ENCODE results near the gene IL19. TPM values are rescaled to one million over a fixed set of nuclear protein-coding genes. Genes with fewer than 3 reads are reported as not detected.

The IL19 gene
- total RNA-seq, 1 donor = 0.10 TPM

GRCh38 chr1:206854401-206855129 lies 84.0 kb downstream of the IL19 start:
- H3K27me3 ChIP-seq (ENCODE audit: insufficient read depth, low read length) = peaks cover 2% of the 10 kb centered on the region
- H3K4me3 ChIP-seq (ENCODE audit: low read length) = no peak overlapping the region
- H3K9me3 ChIP-seq (ENCODE audit: low read depth, low read length) = no peaks in the 10 kb centered on the region
- H3K4me1 ChIP-seq (ENCODE audit: insufficient read depth, low read length) = peaks cover 12% of the 10 kb centered on the region

DNA sequence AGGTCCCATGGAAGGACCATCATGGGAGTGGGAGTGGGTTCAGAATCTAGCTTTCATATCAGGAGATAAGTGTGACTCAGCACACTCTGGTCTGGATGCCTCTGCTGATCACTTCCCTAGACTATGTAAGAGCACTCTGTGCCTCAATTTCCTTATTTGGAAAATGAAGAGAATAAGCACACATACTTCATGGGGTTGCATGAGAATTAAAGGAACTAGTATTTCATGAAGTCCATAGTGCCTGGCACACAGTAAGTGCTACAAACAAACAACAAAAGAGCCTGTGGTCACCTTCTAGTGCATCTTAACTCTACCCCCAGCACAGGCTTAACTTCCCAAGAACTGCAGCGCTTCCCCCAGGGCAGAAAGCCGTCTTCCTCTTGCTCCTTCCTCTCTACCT lies 85.3 kb downstream of the IL19 start:
- Histone ChIP-seq H3K4me3 (ENCODE audit: low read length) (no peak overlapping the region), H3K27me3 (ENCODE audit: insufficient read depth, low read length) (peaks cover 2% of the 10 kb centered on the region), H3K9me3 (ENCODE audit: low read depth, low read length) (no peaks in the 10 kb centered on the region), H3K4me1 (ENCODE audit: insufficient read depth, low read length) (peaks cover 12% of the 10 kb centered on the region)

- H3K4me1 ChIP-seq (ENCODE audit: insufficient read depth, low read length) = peaks cover 12% of the 10 kb centered on the region
- H3K9me3 ChIP-seq (ENCODE audit: low read depth, low read length) = no peaks in the 10 kb centered on the region
- no peak overlapping the region for H3K4me3 ChIP-seq (ENCODE audit: low read length)
- no peaks in the 10 kb centered on the region for H3K27me3 ChIP-seq (ENCODE audit: insufficient read depth, low read length)
Measured at GRCh38 chr1:206856674-206857464, 86.3 kb downstream of the IL19 start.

DNA sequence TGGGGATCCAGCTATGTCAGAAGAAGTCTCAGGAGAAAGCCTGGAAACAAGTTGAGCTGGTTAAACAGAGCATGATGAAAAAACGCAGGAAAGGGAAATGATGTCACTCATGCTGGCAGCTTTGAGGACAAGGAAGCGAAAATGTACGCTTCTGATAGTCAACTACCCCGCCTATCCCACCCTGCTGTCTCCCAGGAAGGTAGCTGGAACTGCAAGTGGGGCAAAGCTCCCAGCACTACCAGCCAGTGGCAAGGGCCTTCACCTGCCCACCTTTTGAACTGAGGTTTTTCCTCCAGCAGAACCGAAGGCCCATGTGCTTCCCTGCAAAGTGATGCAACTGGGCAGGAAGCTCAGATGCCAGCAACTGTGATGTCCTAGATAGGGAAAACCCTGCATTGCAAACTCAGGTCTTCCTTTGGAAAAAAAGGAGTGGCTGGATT lies 88.5 kb downstream of the IL19 start:
- peaks cover 12% of the 10 kb centered on the region for H3K4me1 ChIP-seq (ENCODE audit: insufficient read depth, low read length)
- H3K4me3 ChIP-seq (ENCODE audit: low read length) = peak overlapping the region; percentile 8
- no peaks in the 10 kb centered on the region for H3K9me3 ChIP-seq (ENCODE audit: low read depth, low read length)
- H3K27me3 ChIP-seq (ENCODE audit: insufficient read depth, low read length) = peaks cover 3% of the 10 kb centered on the region

- H3K4me3 ChIP-seq (ENCODE audit: low read length) = no peak overlapping the region
- peaks cover 3% of the 10 kb centered on the region for H3K27me3 ChIP-seq (ENCODE audit: insufficient read depth, low read length)
- H3K9me3 ChIP-seq (ENCODE audit: low read depth, low read length) = no peaks in the 10 kb centered on the region
Measured at GRCh38 chr1:206860165-206860564, 89.6 kb downstream of the IL19 start.

DNA sequence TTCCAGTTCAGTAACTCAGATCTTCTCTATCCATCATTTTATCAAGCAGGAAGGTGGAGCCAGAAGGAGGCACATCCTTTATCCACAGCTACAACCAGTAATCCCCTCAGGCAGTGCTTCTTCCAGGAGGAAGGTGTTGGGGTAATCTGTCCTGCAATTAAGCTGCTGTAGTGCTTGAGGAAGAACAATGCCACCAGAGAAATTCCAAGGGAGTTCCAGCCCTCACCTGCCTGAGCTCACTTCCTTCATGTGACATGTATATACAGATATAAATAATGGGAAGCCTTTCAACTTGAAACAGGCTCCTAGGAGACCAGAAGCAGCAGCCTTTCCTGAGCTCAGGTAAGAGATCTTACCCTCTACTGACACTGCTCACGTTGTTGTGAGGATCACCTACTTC lies 92.7 kb downstream of the IL19 start:
- Histone ChIP-seq H3K4me1 (ENCODE audit: insufficient read depth, low read length) (peaks cover 12% of the 10 kb centered on the region), H3K27me3 (ENCODE audit: insufficient read depth, low read length) (peaks cover 3% of the 10 kb centered on the region), H3K4me3 (ENCODE audit: low read length) (no peak overlapping the region), H3K9me3 (ENCODE audit: low read depth, low read length) (no peaks in the 10 kb centered on the region)

More at GRCh38 chr1:206860165-206860564, 89.6 kb downstream of the IL19 start:
- peaks cover 12% of the 10 kb centered on the region for H3K4me1 ChIP-seq (ENCODE audit: insufficient read depth, low read length)

- H3K9me3 ChIP-seq (ENCODE audit: low read depth, low read length) = no peaks in the 10 kb centered on the region
- peaks cover 3% of the 10 kb centered on the region for H3K27me3 ChIP-seq (ENCODE audit: insufficient read depth, low read length)
- no peaks in the 10 kb centered on the region for H3K4me1 ChIP-seq (ENCODE audit: insufficient read depth, low read length)
- no peak within 1 kb of the TSS for H3K4me3 ChIP-seq (ENCODE audit: low read length)
Measured at GRCh38 chr1:206864939-206865671, 94.5 kb downstream of the IL19 start, which contains the start of gene IL20. Gene IL20 (plus strand): TSS chr1:206865623. CDS start chr1:206865853, 230 bp downstream.

- Histone ChIP-seq H3K27me3 (ENCODE audit: insufficient read depth, low read length) (peaks cover 3% of the 10 kb centered on the region), H3K4me3 (ENCODE audit: low read length) (no peak overlapping the region), H3K4me1 (ENCODE audit: insufficient read depth, low read length) (no peaks in the 10 kb centered on the region), H3K9me3 (ENCODE audit: low read depth, low read length) (no peaks in the 10 kb centered on the region)
Measured at GRCh38 chr1:206866062-206866461, 95.5 kb downstream of the IL19 start.

GRCh38 chr1:206867239-206867638 lies 96.7 kb downstream of the IL19 start:
- Histone ChIP-seq H3K27me3 (ENCODE audit: insufficient read depth, low read length) (peaks cover 3% of the 10 kb centered on the region), H3K4me1 (ENCODE audit: insufficient read depth, low read length) (no peaks in the 10 kb centered on the region), H3K9me3 (ENCODE audit: low read depth, low read length) (no peaks in the 10 kb centered on the region), H3K4me3 (ENCODE audit: low read length) (no peak overlapping the region)

DNA sequence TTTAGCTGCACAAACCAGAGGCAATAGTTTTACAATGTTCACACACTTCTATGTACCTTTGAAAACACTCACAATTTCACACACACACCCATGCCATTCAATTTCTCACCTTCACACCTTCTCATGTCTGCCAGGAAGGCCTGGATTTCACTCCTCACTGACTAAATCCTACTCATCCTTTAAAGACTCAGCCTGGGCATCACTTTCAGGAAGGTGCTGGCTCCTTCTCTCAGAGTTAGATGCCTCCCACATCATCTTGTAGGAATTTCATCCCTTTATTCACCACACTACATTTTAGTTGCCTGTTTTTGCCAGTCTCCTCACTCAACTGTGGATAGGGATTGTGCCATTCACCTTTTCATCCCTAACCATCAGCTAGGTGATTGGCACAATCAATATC lies 97.1 kb downstream of the IL19 start:
- Histone ChIP-seq H3K27me3 (ENCODE audit: insufficient read depth, low read length) (peaks cover 3% of the 10 kb centered on the region), H3K4me1 (ENCODE audit: insufficient read depth, low read length) (no peaks in the 10 kb centered on the region), H3K4me3 (ENCODE audit: low read length) (no peak overlapping the region), H3K9me3 (ENCODE audit: low read depth, low read length) (no peaks in the 10 kb centered on the region)

DNA sequence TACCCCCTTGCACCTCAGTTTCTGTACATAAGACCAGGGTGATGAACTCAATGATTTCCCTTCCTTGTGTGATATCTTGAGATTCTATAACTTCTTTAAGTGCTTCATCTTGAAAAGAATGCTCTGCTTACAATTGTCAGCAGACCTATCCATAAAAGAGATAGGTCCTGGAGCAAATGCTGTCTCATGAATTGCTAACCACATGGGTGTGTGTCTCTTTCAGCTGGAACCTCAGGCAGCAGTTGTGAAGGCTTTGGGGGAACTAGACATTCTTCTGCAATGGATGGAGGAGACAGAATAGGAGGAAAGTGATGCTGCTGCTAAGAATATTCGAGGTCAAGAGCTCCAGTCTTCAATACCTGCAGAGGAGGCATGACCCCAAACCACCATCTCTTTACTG lies 97.7 kb downstream of the IL19 start:
- Histone ChIP-seq H3K4me1 (ENCODE audit: insufficient read depth, low read length) (no peaks in the 10 kb centered on the region), H3K27me3 (ENCODE audit: insufficient read depth, low read length) (peaks cover 3% of the 10 kb centered on the region)

GRCh38 chr1:206872139-206872538 lies 101.6 kb downstream of the IL19 start:
- H3K4me1 ChIP-seq (ENCODE audit: insufficient read depth, low read length) = no peaks in the 10 kb centered on the region
- H3K4me3 ChIP-seq (ENCODE audit: low read length) = no peak overlapping the region
- no peaks in the 10 kb centered on the region for H3K27me3 ChIP-seq (ENCODE audit: insufficient read depth, low read length)
- peaks cover 11% of the 10 kb centered on the region for H3K9me3 ChIP-seq (ENCODE audit: low read depth, low read length)

More for the DNA sequence above, 97.7 kb downstream of the IL19 start:
- Histone ChIP-seq H3K4me3 (ENCODE audit: low read length) (no peak overlapping the region), H3K9me3 (ENCODE audit: low read depth, low read length) (no peaks in the 10 kb centered on the region)

DNA sequence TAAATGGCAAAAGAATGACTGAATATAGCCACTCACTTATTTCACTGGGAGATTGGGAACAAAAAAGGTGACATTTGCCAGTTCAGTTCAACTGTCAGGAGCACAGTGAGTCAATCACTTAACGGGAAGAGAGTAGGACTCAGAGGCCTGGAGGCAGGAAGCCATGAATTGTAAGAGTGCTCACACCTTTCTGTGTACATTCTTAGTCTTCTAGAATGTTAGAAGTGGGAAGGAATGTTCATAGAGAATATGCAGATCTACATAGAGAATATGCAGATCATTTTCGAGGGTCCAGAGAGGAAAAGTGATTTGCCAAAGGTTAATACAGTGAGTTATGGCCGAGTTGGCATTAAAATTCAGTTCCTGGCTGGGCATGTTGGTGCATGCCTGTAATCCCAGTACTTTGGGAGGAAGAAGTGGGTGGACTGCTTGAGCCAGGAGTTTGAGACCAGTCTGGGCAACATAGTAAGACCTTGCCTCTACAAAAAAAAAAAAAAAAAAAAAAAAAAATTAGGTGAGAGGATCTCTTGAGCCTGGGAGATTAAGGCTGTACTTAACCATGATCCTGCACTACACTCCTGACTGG lies 103.1 kb downstream of the IL19 start:
- Histone ChIP-seq H3K27me3 (ENCODE audit: insufficient read depth, low read length) (no peaks in the 10 kb centered on the region), H3K4me1 (ENCODE audit: insufficient read depth, low read length) (no peaks in the 10 kb centered on the region), H3K9me3 (ENCODE audit: low read depth, low read length) (peaks cover 26% of the 10 kb centered on the region), H3K4me3 (ENCODE audit: low read length) (no peak overlapping the region)

GRCh38 chr1:206875752-206876377 lies 105.3 kb downstream of the IL19 start:
- H3K9me3 ChIP-seq (ENCODE audit: low read depth, low read length) = peaks cover 36% of the 10 kb centered on the region
- H3K27me3 ChIP-seq (ENCODE audit: insufficient read depth, low read length) = no peaks in the 10 kb centered on the region
- H3K4me3 ChIP-seq (ENCODE audit: low read length) = no peak overlapping the region
- H3K4me1 ChIP-seq (ENCODE audit: insufficient read depth, low read length) = no peaks in the 10 kb centered on the region
